ENCODE data around the gene C9orf78. TPM values are rescaled to one million over a fixed set of nuclear protein-coding genes. Genes with fewer than 3 reads are reported as not detected.

The C9orf78 gene
- total RNA-seq, 8 experiments from 2014 or later = 33.2 to 73.1 (median 48.6) TPM

DNA sequence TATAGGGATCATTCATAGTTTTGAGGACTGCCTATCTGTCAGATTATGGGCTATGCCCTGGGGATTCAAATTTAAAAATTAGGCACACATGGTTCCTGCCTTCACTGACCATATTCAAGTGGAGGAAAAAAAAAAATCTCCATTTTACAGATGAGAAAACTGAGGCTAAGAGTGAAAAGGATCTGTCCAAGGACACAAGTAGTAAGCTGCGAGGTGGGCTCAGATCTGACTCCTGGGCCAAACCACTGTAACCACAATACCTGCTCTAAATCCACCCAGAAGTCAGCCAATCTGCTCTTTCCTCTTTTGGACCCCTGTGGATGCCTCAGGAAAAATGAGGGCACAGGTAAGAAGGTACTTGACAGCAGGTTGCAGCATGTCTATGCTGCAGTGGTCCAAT, 8.3 kb downstream of the C9orf78 start:
- in situ Hi-C loops (cut with MboI; ENCODE audit: low pct_unique_long_range_greater_than_20kb in 2 of 9, low sequenced_read_pairs in 9 of 9, unreplicated experiment in 9 of 9) = no loop called here
- peaks cover 6% of the 10 kb centered on the region in 2 donors for H3K4me1 ChIP-seq (replicated peaks in 1 of 2)
- H3K4me3 ChIP-seq = no peak overlapping the region
- H3K27ac ChIP-seq = no peak overlapping the region
- ATAC-seq (replicated peaks in 6 of 8) = no peak
- WGBS, 10 experiments = 100% methylated on average over 1 of the region's 1 CpG; no CpG with 5 or more reads in 7 of the 10 experiments

DNA sequence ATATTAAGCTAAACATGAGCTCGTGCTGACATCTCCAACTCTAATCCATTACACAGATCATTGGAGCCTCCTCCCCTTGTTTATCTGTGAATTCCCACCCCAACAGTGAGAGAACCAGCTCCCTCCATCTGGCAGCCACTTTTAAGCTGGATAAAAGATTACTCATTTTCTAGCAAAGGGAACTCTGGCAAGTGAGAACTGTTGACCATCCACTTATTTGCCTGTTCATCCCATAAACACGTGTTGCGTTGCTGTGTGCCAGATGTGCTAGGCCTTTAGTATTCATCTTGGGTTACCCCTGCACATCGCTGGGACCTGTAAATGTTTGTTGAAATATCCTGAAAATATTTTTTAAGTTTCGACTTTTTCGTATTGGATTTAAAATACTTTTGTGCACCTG, 8.7 kb downstream of the C9orf78 start:
- Histone ChIP-seq H3K27ac (no peak overlapping the region), H3K4me1 (replicated peaks in 1 of 2) (peaks cover 6% of the 10 kb centered on the region in 2 donors), H3K4me3 (no peak overlapping the region)
- ATAC-seq (replicated peaks in 6 of 8) = no peak
- in situ Hi-C loops (cut with MboI; ENCODE audit: low pct_unique_long_range_greater_than_20kb in 2 of 9, low sequenced_read_pairs in 9 of 9, unreplicated experiment in 9 of 9) = no loop called here
- 8 to 97% (median 74%) methylated on average over 1 to 6 of the region's 6 CpGs; no CpG with 5 or more reads in 1 of the 10 experiments for WGBS, 10 experiments

DNA sequence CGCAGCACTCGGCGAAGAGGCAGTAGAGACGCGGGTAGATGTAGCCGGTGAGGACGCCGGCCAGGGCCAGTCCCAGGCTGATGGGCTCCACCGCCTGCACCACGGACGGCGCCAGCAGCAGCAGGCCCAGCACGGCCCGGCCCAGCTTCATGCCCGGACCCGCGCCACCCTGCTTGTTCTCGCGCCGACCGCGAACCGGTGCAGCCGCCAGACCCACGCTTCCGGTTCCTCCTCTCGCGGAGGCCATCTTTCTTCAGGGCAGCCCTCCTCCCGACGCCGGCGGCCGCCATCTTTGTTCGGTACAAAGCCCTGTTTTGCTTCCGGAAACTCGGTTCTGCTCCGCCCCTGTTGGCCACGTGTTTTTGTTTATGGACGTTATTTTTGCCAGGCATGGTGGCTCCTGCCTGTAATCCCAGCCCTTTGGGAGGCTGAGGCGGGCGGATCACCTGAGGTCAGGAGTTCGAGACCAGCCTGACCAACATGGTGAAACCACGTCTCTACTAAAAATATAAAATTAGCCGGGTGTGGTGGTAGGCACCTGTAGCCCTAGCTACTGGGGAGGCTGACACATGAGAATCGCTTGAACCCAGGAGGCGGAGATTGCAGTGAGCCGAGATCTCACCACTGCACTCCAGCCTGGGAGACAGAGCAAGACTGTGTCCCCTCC, 11.0 kb downstream of the C9orf78 start, which contains the start of gene TOR1A:
TOR1A (minus strand) TSS at position 202 of the 667 bp plus-strand sequence; CDS start at position 151, 51 bp downstream.
- in situ Hi-C loops (cut with MboI; ENCODE audit: low pct_unique_long_range_greater_than_20kb in 2 of 9, low sequenced_read_pairs in 9 of 9, unreplicated experiment in 9 of 9) = no loop called here

DNA sequence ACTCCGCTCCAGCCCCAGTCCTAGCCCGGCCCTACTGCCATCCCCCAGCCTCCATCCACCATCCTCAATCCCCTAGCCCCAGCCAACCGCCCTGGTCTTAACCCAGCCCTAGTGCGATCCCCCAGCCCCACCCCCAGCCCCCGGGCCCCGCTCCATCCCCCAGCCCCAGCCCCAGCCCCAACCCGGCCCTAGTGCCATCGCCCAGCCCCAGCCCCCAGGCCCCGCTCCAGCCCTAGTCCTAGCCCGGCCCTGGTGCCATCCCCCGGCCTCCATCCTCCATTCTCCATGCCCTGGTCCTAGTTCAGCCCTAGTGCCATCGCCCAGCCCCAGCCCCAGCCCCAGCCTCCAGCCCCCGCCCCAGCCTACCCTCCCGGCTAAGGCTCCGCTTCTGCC, 11.5 kb downstream of the C9orf78 start:
- ATAC-seq (replicated peaks in 6 of 8) = peak in 7 of 8 experiments; percentile 17 to 63 (median 57)
- peak overlapping the region; percentile 75 to 83 for H3K27ac ChIP-seq
- no CpG with 5 or more reads among the region's 15 CpGs for WGBS, 10 experiments
- H3K4me3 ChIP-seq = peak overlapping the region; percentile 60 to 99 (median 85)
- in situ Hi-C loops (cut with MboI; ENCODE audit: low pct_unique_long_range_greater_than_20kb in 2 of 9, low sequenced_read_pairs in 9 of 9, unreplicated experiment in 9 of 9) = no loop called here
- peaks cover 6% of the 10 kb centered on the region in 2 donors for H3K4me1 ChIP-seq (replicated peaks in 1 of 2)

More for the DNA sequence above, 11.0 kb downstream of the C9orf78 start, which contains the start of gene TOR1A:
- Histone ChIP-seq H3K27ac (peak within 1 kb of the TSS; percentile 75 to 83), H3K4me3 (peak within 1 kb of the TSS; percentile 60 to 99 (median 85)), H3K4me1 (replicated peaks in 1 of 2) (peaks cover 6% of the 10 kb centered on the region in 2 donors)
- 0 to 11% (median 3%) methylated on average over 2 to 21 of the region's 47 CpGs; no CpG with 5 or more reads in 2 of the 10 experiments for WGBS, 10 experiments
- peak; percentile 84 to 93 (median 88) for ATAC-seq (replicated peaks in 6 of 8)

DNA sequence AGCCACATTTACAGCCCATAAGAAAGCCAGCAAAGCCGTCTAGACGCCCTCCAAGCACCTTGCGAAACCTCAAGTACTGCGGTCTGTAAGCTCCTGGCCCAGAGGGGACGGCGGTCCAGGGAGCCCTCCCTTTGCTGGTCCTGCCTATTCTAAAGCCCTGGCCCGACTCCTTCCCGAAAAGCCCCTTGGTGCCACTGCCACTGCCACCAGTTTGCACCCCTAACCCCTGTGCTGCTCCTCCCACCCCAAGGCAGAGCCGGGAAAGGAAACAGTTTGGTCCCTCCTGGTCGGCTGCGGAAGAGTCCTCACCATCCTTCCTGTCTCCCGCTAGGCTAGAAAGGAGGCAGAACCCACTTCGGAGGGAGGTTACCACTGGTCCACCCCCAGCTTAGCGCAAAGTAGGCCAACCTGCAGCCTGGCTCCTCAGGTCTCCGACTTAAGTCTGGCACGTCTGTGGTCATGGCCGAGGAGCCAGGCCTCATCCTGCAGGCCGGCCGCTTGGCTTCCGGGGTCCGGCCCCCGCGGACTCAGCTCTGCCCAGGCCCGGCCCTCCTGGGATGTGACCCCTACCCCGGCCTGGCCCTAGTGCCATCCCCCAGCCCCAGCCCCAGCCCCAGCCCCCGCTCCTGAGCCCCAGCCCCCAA, 12.1 kb downstream of the C9orf78 start:
- H3K4me3 ChIP-seq = peak overlapping the region; percentile 60 to 99 (median 85)
- in situ Hi-C loops (cut with MboI; ENCODE audit: low pct_unique_long_range_greater_than_20kb in 2 of 9, low sequenced_read_pairs in 9 of 9, unreplicated experiment in 9 of 9) = no loop called here
- peak; percentile 18 to 38 (median 26) for ATAC-seq (replicated peaks in 6 of 8)
- H3K4me1 ChIP-seq (replicated peaks in 1 of 2) = peaks cover 6% of the 10 kb centered on the region in 2 donors
- 15 to 70% (median 40%) methylated on average over 1 to 8 of the region's 26 CpGs; no CpG with 5 or more reads in 4 of the 10 experiments for WGBS, 10 experiments
- H3K27ac ChIP-seq = peak overlapping the region in 1 of 2 donors; percentile 47

DNA sequence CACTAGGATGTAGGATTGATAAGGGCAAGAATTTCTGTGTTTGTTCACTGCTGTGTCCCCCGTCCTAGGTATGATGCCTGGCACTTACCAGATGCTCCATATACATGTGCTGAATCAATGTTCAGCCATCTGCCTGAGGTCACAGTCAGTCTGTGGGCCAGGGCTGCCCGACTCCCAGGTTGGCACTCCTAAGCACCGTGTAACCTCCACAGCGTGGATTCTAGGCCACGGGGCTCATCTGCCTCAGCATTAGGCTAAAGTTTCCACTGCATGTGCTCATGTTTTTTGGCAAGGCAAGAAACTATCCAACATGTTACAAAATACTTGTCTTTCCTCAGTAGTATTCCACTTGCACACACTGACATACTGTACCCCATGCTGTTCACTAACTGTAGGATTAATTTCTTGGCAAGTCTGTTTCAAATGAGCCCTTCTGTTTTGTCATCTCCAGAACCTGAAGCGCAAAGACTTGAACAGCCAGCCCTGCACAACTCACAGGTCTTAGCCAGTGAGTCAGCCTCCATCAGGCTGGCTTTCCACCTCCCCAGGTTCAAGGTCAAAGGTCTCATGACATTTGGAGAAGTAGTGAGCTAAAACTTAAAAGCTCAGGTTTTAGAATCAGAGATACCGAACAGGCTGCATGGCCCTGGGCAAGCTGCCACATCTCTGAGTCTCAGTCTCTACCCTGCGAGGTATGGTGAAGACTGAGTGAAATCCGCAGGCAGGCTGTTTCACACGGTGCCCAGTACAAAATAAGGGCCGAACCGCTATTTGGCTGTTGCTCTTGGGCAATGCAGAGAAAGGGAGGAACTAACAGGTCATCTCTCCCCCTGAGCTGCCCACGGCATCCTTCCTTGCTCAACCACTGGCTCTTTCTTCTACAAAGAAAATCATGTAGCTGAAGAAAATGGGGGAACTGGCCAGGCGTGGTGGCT, 18.3 kb downstream of the C9orf78 start:
- Histone ChIP-seq H3K4me1 (replicated peaks in 1 of 2) (no peaks in the 10 kb centered on the region), H3K4me3 (no peak overlapping the region), H3K27ac (no peak overlapping the region)
- in situ Hi-C loops (cut with MboI; ENCODE audit: low pct_unique_long_range_greater_than_20kb in 2 of 9, low sequenced_read_pairs in 9 of 9, unreplicated experiment in 9 of 9) = no loop called here
- no peak for ATAC-seq (replicated peaks in 6 of 8)
- 85 to 100% (median 97%) methylated on average over 1 to 6 of the region's 14 CpGs; no CpG with 5 or more reads in 1 of the 10 experiments for WGBS, 10 experiments

DNA sequence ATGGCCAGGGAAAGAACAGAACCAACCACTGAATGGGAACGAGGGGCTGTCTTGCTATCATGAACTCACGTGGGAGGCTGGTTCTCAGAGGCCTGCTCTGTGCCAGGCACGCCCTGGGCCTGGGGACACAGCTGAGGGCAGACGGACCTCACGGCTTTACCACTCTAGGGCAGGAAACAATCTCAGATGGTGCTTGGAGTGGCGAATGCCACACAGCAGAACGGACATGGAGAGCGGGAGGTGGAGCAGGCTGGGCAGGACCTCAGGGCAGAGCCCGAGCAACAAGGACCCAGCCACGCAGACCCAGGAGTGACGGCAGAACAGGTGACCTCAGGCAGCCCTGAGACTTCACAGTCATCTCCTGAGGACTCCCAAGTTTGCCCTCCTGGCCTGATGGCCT, 19.8 kb downstream of the C9orf78 start:
- ATAC-seq (replicated peaks in 6 of 8) = peak in 5 of 8 experiments; percentile 6 to 20 (median 13)
- Histone ChIP-seq H3K4me3 (no peak overlapping the region), H3K4me1 (replicated peaks in 1 of 2) (no peaks in the 10 kb centered on the region), H3K27ac (no peak overlapping the region)
- 80 to 100% (median 100%) methylated on average over 1 to 2 of the region's 11 CpGs; no CpG with 5 or more reads in 5 of the 10 experiments for whole genome bisulfite sequencing, 10 experiments
- in situ Hi-C loops (cut with MboI; ENCODE audit: low pct_unique_long_range_greater_than_20kb in 2 of 9, low sequenced_read_pairs in 9 of 9, unreplicated experiment in 9 of 9) = no loop called here

DNA sequence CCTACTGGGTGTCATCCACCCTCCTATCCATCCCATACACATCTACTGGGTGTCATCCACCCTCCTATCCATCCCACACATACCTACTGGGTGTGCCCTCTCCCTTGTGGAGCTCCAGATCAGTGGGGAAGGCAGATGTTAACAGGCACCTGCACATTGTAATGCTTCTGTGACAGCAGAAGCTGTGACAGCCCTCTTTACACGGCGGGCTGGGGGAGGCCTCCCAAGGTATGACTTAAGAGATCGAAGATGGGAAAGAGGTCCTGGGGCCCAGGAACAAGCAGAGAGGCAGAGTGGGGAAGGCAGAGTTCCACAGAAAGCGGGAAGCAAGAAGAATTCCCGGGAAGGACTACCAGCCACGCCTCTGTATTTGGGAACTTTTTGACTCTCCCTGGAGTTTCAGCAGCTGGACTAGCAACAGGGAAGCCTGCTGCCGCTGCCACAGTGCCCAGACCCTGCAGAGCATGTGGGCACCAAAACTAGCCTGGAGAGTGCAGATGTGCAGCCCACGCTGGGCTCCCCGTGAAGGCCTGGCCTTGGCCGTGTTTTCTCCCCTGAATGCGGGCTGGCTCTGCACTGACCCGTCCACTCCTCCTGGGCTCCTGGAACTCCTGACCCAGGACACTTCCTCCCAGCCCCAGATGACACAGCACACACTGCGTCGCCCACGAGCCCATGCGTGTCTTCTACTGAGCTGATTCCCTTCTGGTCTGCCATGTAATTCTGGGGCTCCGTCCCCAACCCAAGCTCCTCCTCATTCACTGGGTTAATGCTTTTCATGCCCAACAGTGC, 20.4 kb downstream of the C9orf78 start:
- ATAC-seq (replicated peaks in 6 of 8) = peak in 3 of 8 experiments; percentile 7 to 18 (median 13)
- in situ Hi-C loops (cut with MboI; ENCODE audit: low pct_unique_long_range_greater_than_20kb in 2 of 9, low sequenced_read_pairs in 9 of 9, unreplicated experiment in 9 of 9) = no loop called here
- Histone ChIP-seq H3K4me1 (replicated peaks in 1 of 2) (no peaks in the 10 kb centered on the region), H3K27ac (no peak overlapping the region), H3K4me3 (no peak overlapping the region)
- WGBS, 10 experiments = 81 to 100% (median 96%) methylated on average over 1 to 5 of the region's 17 CpGs; no CpG with 5 or more reads in 2 of the 10 experiments

DNA sequence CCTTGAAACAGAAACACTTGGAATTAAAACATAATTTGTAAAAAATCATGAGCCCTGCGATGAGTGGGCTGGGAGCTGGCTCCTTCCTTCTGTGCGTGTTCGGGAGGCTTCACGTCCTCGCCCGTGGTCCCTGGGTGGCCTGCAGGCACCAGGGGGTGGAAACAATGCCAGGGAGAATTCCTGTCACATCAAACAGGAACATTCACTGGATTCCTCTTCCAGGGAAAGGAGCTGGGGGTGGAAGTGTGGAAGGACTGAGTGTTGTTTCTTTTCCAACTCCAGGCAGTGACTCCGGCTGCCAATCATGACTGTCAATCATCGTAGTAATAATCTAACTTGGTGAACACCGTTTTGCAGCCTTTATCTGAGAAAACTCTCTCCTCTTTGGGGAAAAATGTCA, 21.4 kb downstream of the C9orf78 start:
- no peak overlapping the region for H3K4me3 ChIP-seq
- in situ Hi-C loops (cut with MboI; ENCODE audit: low pct_unique_long_range_greater_than_20kb in 2 of 9, low sequenced_read_pairs in 9 of 9, unreplicated experiment in 9 of 9) = no loop called here
- no peaks in the 10 kb centered on the region for H3K4me1 ChIP-seq (replicated peaks in 1 of 2)
- no peak for ATAC-seq (replicated peaks in 6 of 8)
- WGBS, 10 experiments = 75 to 100% (median 90%) methylated on average over 1 to 6 of the region's 9 CpGs; no CpG with 5 or more reads in 5 of the 10 experiments
- H3K27ac ChIP-seq = no peak overlapping the region

DNA sequence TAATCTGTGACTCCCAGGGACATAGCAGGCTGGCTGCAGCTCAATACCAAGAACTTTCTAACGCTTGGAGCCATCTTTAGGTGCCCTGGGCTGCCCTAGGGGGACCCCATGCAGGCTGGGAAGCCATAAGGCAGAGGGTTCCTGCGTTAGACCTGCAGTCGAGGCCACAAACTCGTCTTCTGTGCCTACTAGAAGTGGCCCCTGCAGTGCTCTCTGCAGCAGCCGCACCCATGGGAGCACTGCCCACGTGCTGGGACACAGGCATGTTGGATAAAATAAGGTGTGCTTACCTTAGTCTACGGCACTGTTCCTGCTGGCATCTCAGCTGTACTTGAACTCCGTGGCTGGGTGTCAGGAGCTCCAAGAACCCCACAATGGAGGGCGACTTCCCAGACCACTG, 22.7 kb downstream of the C9orf78 start:
- ATAC-seq (replicated peaks in 6 of 8) = peak in 1 of 8 experiments; percentile 13
- in situ Hi-C loops (cut with MboI; ENCODE audit: low pct_unique_long_range_greater_than_20kb in 2 of 9, low sequenced_read_pairs in 9 of 9, unreplicated experiment in 9 of 9) = no loop called here
- Histone ChIP-seq H3K27ac (no peak overlapping the region), H3K4me1 (replicated peaks in 1 of 2) (no peaks in the 10 kb centered on the region), H3K4me3 (no peak overlapping the region)
- WGBS, 10 experiments = 0 to 95% (median 80%) methylated on average over 1 to 3 of the region's 9 CpGs; no CpG with 5 or more reads in 6 of the 10 experiments

DNA sequence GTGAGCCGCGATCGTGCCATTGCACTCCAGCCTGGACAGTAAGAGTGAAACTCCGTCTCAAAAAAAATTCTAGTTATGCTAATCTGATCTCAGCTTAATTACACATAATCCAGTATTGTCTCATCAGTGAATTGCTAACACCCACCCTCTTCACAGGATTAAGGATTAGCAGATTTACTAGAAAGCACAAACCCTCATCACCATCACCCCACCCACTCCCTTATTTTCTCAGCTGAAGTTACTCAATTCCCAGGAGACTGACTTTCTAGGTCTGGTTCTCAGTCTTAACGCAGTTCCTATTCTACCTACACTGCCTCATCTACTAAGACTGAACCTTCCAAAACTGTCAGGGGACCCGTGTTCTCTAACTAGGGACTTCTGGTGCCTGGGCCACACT, 23.1 kb downstream of the C9orf78 start:
- no peaks in the 10 kb centered on the region for H3K4me1 ChIP-seq (replicated peaks in 1 of 2)
- no peak overlapping the region for H3K4me3 ChIP-seq
- peak in 1 of 8 experiments; percentile 20 for ATAC-seq (replicated peaks in 6 of 8)
- H3K27ac ChIP-seq = no peak overlapping the region
- in situ Hi-C loops (cut with MboI; ENCODE audit: low pct_unique_long_range_greater_than_20kb in 2 of 9, low sequenced_read_pairs in 9 of 9, unreplicated experiment in 9 of 9) = no loop called here
- 75 to 100% (median 100%) methylated on average over 1 to 4 of the region's 6 CpGs; no CpG with 5 or more reads in 6 of the 10 experiments for WGBS, 10 experiments

DNA sequence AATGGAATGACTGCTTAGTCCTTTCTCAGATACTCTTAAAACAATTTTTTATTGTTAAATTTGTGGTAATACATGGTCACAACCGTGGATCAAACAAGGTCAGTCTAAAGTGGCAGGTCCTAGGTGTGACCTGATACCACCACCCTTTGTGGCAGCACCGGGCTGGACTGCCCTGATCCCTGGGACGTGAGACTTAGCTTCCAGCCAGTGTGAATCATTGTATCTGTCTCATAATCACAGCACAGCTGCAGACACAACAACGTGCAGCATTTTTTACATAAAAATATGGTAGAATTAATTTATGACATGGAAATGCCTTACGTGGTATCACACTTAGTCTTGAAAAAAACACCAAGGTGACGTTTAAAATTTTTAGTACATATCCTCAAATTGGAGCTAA, 24.3 kb downstream of the C9orf78 start:
- ATAC-seq (replicated peaks in 6 of 8) = no peak
- H3K4me3 ChIP-seq = no peak overlapping the region
- no peak overlapping the region for H3K27ac ChIP-seq
- in situ Hi-C loops (cut with MboI; ENCODE audit: low pct_unique_long_range_greater_than_20kb in 2 of 9, low sequenced_read_pairs in 9 of 9, unreplicated experiment in 9 of 9) = no loop called here
- no peaks in the 10 kb centered on the region for H3K4me1 ChIP-seq (replicated peaks in 1 of 2)
- WGBS, 10 experiments = 66 to 100% (median 88%) methylated on average over 2 to 6 of the region's 6 CpGs; no CpG with 5 or more reads in 3 of the 10 experiments
